ENCODE measurements around the gene NRGN.

The NRGN gene

GRCh38 chr11:124717786-124718651 lies 21.7 kb upstream of the NRGN start:
- Histone ChIP-seq H3K27ac (ENCODE audit: low read length, poor library complexity, severe bottlenecking) (no peak overlapping the region), H4K8ac (ENCODE audit: low read length) (peak overlapping the region; percentile 13), H3K23ac (ENCODE audit: low read length in 2 of 2) (peak overlapping the region in 1 of 2 experiments; percentile 87), H3K14ac (ENCODE audit: low read length in 2 of 2) (no peak overlapping the region), H4K91ac (ENCODE audit: low read length) (no peak overlapping the region), H3K4ac (ENCODE audit: low read depth in 1 of 2, low read length in 2 of 2) (no peak overlapping the region), H3K4me2 (ENCODE audit: low read length, poor library complexity, severe bottlenecking) (peak overlapping the region; percentile 87), H2AFZ (ENCODE audit: low read depth, low read length) (peak overlapping the region; percentile 75), H2BK120ac (ENCODE audit: low read depth, low read length) (no peak overlapping the region), H3K9me3 (ENCODE audit: control insufficient read depth, low read length) (no peaks in the 10 kb centered on the region), H3K4me1 (ENCODE audit: control insufficient read depth, insufficient read depth, low read depth, low read length) (peaks cover 10% of the 10 kb centered on the region), H3K79me1 (replicated peaks; ENCODE audit: low read length, poor library complexity, severe bottlenecking) (no peaks in the 10 kb centered on the region), H3K27me3 (ENCODE audit: control insufficient read depth in 1 of 2, insufficient read depth in 1 of 2, low read length in 2 of 2) (peaks cover 67 to 92% of the 10 kb centered on the region in 2 experiments), H2AK5ac (ENCODE audit: low read length, severe bottlenecking) (no peak overlapping the region), H2BK12ac (ENCODE audit: low read length in 2 of 2) (no peak overlapping the region), H3K36me3 (ENCODE audit: control insufficient read depth in 1 of 2, insufficient read depth in 2 of 2, low read depth in 1 of 2, low read length in 2 of 2) (no peaks in the 10 kb centered on the region), H2BK15ac (ENCODE audit: low read depth, poor library complexity, severe bottlenecking) (no peak overlapping the region), H3K9ac (ENCODE audit: low read length) (peak overlapping the region; percentile 32), H3K18ac (ENCODE audit: low read depth in 1 of 2, low read length in 2 of 2) (no peak overlapping the region), H3K4me3 (ENCODE audit: insufficient read depth in 1 of 2, low read depth in 1 of 2, low read length in 2 of 2) (peak overlapping the region; percentile 34 to 78), H2BK5ac (ENCODE audit: low read depth, low read length, poor library complexity, severe bottlenecking) (no peak overlapping the region)
- DNase-seq, result peak; percentile 20
- 1% methylated on average over 32 of the region's 45 CpGs for WGBS

GRCh38 chr11:124718801-124719200 lies 20.9 kb upstream of the NRGN start:
- Histone ChIP-seq H3K4me3 (ENCODE audit: insufficient read depth in 1 of 2, low read depth in 1 of 2, low read length in 2 of 2) (peak overlapping the region in 1 of 2 experiments; percentile 78), H4K91ac (ENCODE audit: low read length) (no peak overlapping the region), H3K14ac (ENCODE audit: low read length in 2 of 2) (no peak overlapping the region), H2AFZ (ENCODE audit: low read depth, low read length) (no peak overlapping the region), H3K18ac (ENCODE audit: low read depth in 1 of 2, low read length in 2 of 2) (no peak overlapping the region), H2AK5ac (ENCODE audit: low read length, severe bottlenecking) (no peak overlapping the region), H3K4ac (ENCODE audit: low read depth in 1 of 2, low read length in 2 of 2) (no peak overlapping the region), H2BK12ac (ENCODE audit: low read length in 2 of 2) (no peak overlapping the region), H3K23ac (ENCODE audit: low read length in 2 of 2) (no peak overlapping the region), H3K9me3 (ENCODE audit: control insufficient read depth, low read length) (no peaks in the 10 kb centered on the region), H3K36me3 (ENCODE audit: control insufficient read depth in 1 of 2, insufficient read depth in 2 of 2, low read depth in 1 of 2, low read length in 2 of 2) (no peaks in the 10 kb centered on the region), H2BK15ac (ENCODE audit: low read depth, poor library complexity, severe bottlenecking) (no peak overlapping the region), H3K4me1 (ENCODE audit: control insufficient read depth, insufficient read depth, low read depth, low read length) (peaks cover 10% of the 10 kb centered on the region), H4K8ac (ENCODE audit: low read length) (no peak overlapping the region), H3K27me3 (ENCODE audit: control insufficient read depth in 1 of 2, insufficient read depth in 1 of 2, low read length in 2 of 2) (peaks cover 75 to 99% of the 10 kb centered on the region in 2 experiments), H3K4me2 (ENCODE audit: low read length, poor library complexity, severe bottlenecking) (no peak overlapping the region), H3K79me1 (replicated peaks; ENCODE audit: low read length, poor library complexity, severe bottlenecking) (no peaks in the 10 kb centered on the region), H3K9ac (ENCODE audit: low read length) (no peak overlapping the region), H2BK5ac (ENCODE audit: low read depth, low read length, poor library complexity, severe bottlenecking) (no peak overlapping the region), H3K27ac (ENCODE audit: low read length, poor library complexity, severe bottlenecking) (no peak overlapping the region), H2BK120ac (ENCODE audit: low read depth, low read length) (no peak overlapping the region)
- DNase-seq, result no peak
- WGBS, result 45% methylated on average over 14 of the region's 14 CpGs

- no peak overlapping the region for H3K14ac ChIP-seq (ENCODE audit: low read length in 2 of 2)
- peaks cover 82 to 99% of the 10 kb centered on the region in 2 experiments for H3K27me3 ChIP-seq (ENCODE audit: control insufficient read depth in 1 of 2, insufficient read depth in 1 of 2, low read length in 2 of 2)
- 13% methylated on average over 2 of the region's 2 CpGs for WGBS
- H2BK120ac ChIP-seq (ENCODE audit: low read depth, low read length), result no peak overlapping the region
- no peak overlapping the region for H3K27ac ChIP-seq (ENCODE audit: low read length, poor library complexity, severe bottlenecking)
- no peak overlapping the region for H2BK5ac ChIP-seq (ENCODE audit: low read depth, low read length, poor library complexity, severe bottlenecking)
- H3K9ac ChIP-seq (ENCODE audit: low read length), result no peak overlapping the region
- no peak overlapping the region for H3K23ac ChIP-seq (ENCODE audit: low read length in 2 of 2)
- DNase-seq, result no peak
- H3K9me3 ChIP-seq (ENCODE audit: control insufficient read depth, low read length), result no peaks in the 10 kb centered on the region
- H2BK15ac ChIP-seq (ENCODE audit: low read depth, poor library complexity, severe bottlenecking), result no peak overlapping the region
- no peak overlapping the region for H2AK5ac ChIP-seq (ENCODE audit: low read length, severe bottlenecking)
- H3K18ac ChIP-seq (ENCODE audit: low read depth in 1 of 2, low read length in 2 of 2), result no peak overlapping the region
- no peaks in the 10 kb centered on the region for H3K79me1 ChIP-seq (replicated peaks; ENCODE audit: low read length, poor library complexity, severe bottlenecking)
- H2BK12ac ChIP-seq (ENCODE audit: low read length in 2 of 2), result no peak overlapping the region
- peaks cover 10% of the 10 kb centered on the region for H3K4me1 ChIP-seq (ENCODE audit: control insufficient read depth, insufficient read depth, low read depth, low read length)
- H3K4ac ChIP-seq (ENCODE audit: low read depth in 1 of 2, low read length in 2 of 2), result no peak overlapping the region
- H4K91ac ChIP-seq (ENCODE audit: low read length), result no peak overlapping the region
- H3K4me2 ChIP-seq (ENCODE audit: low read length, poor library complexity, severe bottlenecking), result no peak overlapping the region
- H3K36me3 ChIP-seq (ENCODE audit: control insufficient read depth in 1 of 2, insufficient read depth in 2 of 2, low read depth in 1 of 2, low read length in 2 of 2), result no peaks in the 10 kb centered on the region
- no peak overlapping the region for H4K8ac ChIP-seq (ENCODE audit: low read length)
- no peak overlapping the region for H3K4me3 ChIP-seq (ENCODE audit: insufficient read depth in 1 of 2, low read depth in 1 of 2, low read length in 2 of 2)
- no peak overlapping the region for H2AFZ ChIP-seq (ENCODE audit: low read depth, low read length)
These were observed 20.2 kb upstream of the NRGN start for GRCh38 chr11:124719534-124719933.

- Histone ChIP-seq H2BK5ac (ENCODE audit: low read depth, low read length, poor library complexity, severe bottlenecking) (no peak overlapping the region), H3K4me2 (ENCODE audit: low read length, poor library complexity, severe bottlenecking) (no peak overlapping the region), H3K9me3 (ENCODE audit: control insufficient read depth, low read length) (no peaks in the 10 kb centered on the region), H2BK12ac (ENCODE audit: low read length in 2 of 2) (no peak overlapping the region), H2BK120ac (ENCODE audit: low read depth, low read length) (no peak overlapping the region), H3K14ac (ENCODE audit: low read length in 2 of 2) (no peak overlapping the region), H4K8ac (ENCODE audit: low read length) (no peak overlapping the region), H3K27me3 (ENCODE audit: control insufficient read depth in 1 of 2, insufficient read depth in 1 of 2, low read length in 2 of 2) (peaks cover 79 to 92% of the 10 kb centered on the region in 2 experiments), H2BK15ac (ENCODE audit: low read depth, poor library complexity, severe bottlenecking) (no peak overlapping the region), H3K23ac (ENCODE audit: low read length in 2 of 2) (no peak overlapping the region), H4K91ac (ENCODE audit: low read length) (no peak overlapping the region), H3K4me3 (ENCODE audit: insufficient read depth in 1 of 2, low read depth in 1 of 2, low read length in 2 of 2) (no peak overlapping the region), H2AK5ac (ENCODE audit: low read length, severe bottlenecking) (no peak overlapping the region), H3K36me3 (ENCODE audit: control insufficient read depth in 1 of 2, insufficient read depth in 2 of 2, low read depth in 1 of 2, low read length in 2 of 2) (no peaks in the 10 kb centered on the region), H3K4ac (ENCODE audit: low read depth in 1 of 2, low read length in 2 of 2) (no peak overlapping the region), H3K9ac (ENCODE audit: low read length) (no peak overlapping the region), H2AFZ (ENCODE audit: low read depth, low read length) (no peak overlapping the region), H3K4me1 (ENCODE audit: control insufficient read depth, insufficient read depth, low read depth, low read length) (peaks cover 19% of the 10 kb centered on the region), H3K79me1 (replicated peaks; ENCODE audit: low read length, poor library complexity, severe bottlenecking) (no peaks in the 10 kb centered on the region), H3K27ac (ENCODE audit: low read length, poor library complexity, severe bottlenecking) (no peak overlapping the region), H3K18ac (ENCODE audit: low read depth in 1 of 2, low read length in 2 of 2) (no peak overlapping the region)
- DNase-seq, result no peak
- 55% methylated on average over 6 of the region's 6 CpGs for WGBS
These were observed 17.6 kb upstream of the NRGN start for GRCh38 chr11:124722176-124722575.
